HepG2 (cell line): ENCODE data around the gene CUEDC2. TPM values are rescaled to one million over a fixed set of nuclear protein-coding genes. Genes with fewer than 3 reads are reported as not detected.

Experiments
- FLYWCH1 ChIP-seq: sonication (generic); formaldehyde crosslinking; IDR thresholded peaks from 2 replicates; pipeline ENCODE4 v1.8.1; 2023; ENCODE audit warnings: mild to moderate bottlenecking, missing genetic modification reagents
- JUNB ChIP-seq: sonication (generic); formaldehyde crosslinking; IDR thresholded peaks from 2 replicates; pipeline ENCODE4 v1.8.0; 2022; ENCODE audit warnings: missing genetic modification reagents, mild to moderate bottlenecking, borderline replicate concordance
- KLF9 ChIP-seq: IDR thresholded peaks from 2 replicates; pipeline ENCODE4 v1.6.1; 2016; ENCODE audit warnings: low read depth
- NONO ChIP-seq, 2 experiments: fragments of 450-650 bp in 1 of 2; sonication (generic) in 1 of 2; formaldehyde crosslinking in 1 of 2; IDR thresholded peaks in 1 of 2; conservative IDR thresholded peaks in 1 of 2; 2 replicates each; pipeline versions ENCODE4 v1.6.1 to v1.8.0; 2017 to 2022; ENCODE audit warnings: mild to moderate bottlenecking in 1 of 2, missing genetic modification reagents in 1 of 2, moderate library complexity in 1 of 2
- NR2F6 ChIP-seq, 2 experiments: IDR thresholded peaks; 2 replicates each; pipeline ENCODE4 v1.6.1; 2016; ENCODE audit warnings: antibody characterized with exemption in 1 of 2, mild to moderate bottlenecking in 1 of 2
- NRL ChIP-seq: sonication (generic); formaldehyde crosslinking; IDR thresholded peaks from 2 replicates; pipeline ENCODE4 v1.5.0; 2020; ENCODE audit warnings: missing genetic modification reagents, mild to moderate bottlenecking, moderate library complexity, borderline replicate concordance
- RFXANK ChIP-seq: IDR thresholded peaks from 2 replicates; pipeline ENCODE4 v1.6.1; 2016
- SMAD1 ChIP-seq: sonication (generic); formaldehyde crosslinking; IDR thresholded peaks from 2 replicates; pipeline ENCODE4 v1.4.0; 2020; ENCODE audit warnings: missing genetic modification reagents, low read depth, mild to moderate bottlenecking, borderline replicate concordance
- YEATS2 ChIP-seq: sonication (generic); formaldehyde crosslinking; IDR thresholded peaks from 2 replicates; pipeline ENCODE4 v1.4.0; 2020; ENCODE audit warnings: missing genetic modification reagents, borderline replicate concordance
- ZNF253 ChIP-seq: sonication (generic); formaldehyde crosslinking; IDR thresholded peaks from 2 replicates; pipeline ENCODE4 v1.8.0; 2022; ENCODE audit warnings: mild to moderate bottlenecking, missing genetic modification reagents, borderline replicate concordance
- ZNF614 ChIP-seq: IDR thresholded peaks from 2 replicates; pipeline ENCODE4 v1.6.1; 2018; ENCODE audit warnings: missing biosample characterization, missing genetic modification reagents, inconsistent platforms, borderline replicate concordance
- ZNF891 ChIP-seq: sonication (generic); formaldehyde crosslinking; IDR thresholded peaks from 2 replicates; pipeline ENCODE4 v1.5.0; 2020; ENCODE audit warnings: mild to moderate bottlenecking, missing genetic modification reagents
- polyA plus RNA-seq, 8 experiments: library from polyadenylated mRNA; depleted of rRNA in 3 of 8; stranded (reverse) in 7 of 8; unstranded in 1 of 8; fragments of >200 nt; fragmentation: Illumina TruSeq in 4 of 8; extraction: Trizol in 4 of 8; gene quantifications; 2 replicates each; pipeline versions ENCODE4 v1.2.1 to v1.2.3, GENCODE V29; 2011 to 2016; ENCODE audit warnings: low read depth in 4 of 8, missing spikeins in 1 of 8, mixed read lengths in 1 of 8; ENCODE audit not compliant: insufficient read depth in 1 of 8
- total RNA-seq, 5 experiments: library from RNA; depleted of rRNA; stranded (reverse); fragments of >200 nt; fragmentation: Illumina TruSeq; extraction: Trizol; gene quantifications; 2 replicates each; pipeline ENCODE4 v1.2.3, GENCODE V29; 2016; ENCODE audit warnings: low read depth in 1 of 5
- TF ChIP-seq, protein P1 (sequence below): IDR thresholded peaks from 2 replicates; pipeline ENCODE4 v1.6.1; 2016; ENCODE audit warnings: low read depth, control low read depth
- TF ChIP-seq, protein P2 (sequence below): IDR thresholded peaks from 2 replicates; pipeline ENCODE4 v1.6.1; 2016; ENCODE audit warnings: missing biosample characterization, missing genetic modification reagents, low read depth
- TF ChIP-seq, protein P3 (sequence below): sonication (generic); formaldehyde crosslinking; IDR thresholded peaks from 2 replicates; pipeline ENCODE4 v1.4.0; 2020; ENCODE audit warnings: missing genetic modification reagents
- TF ChIP-seq, protein P4 (sequence below), 2 experiments: sonication (generic) in 1 of 2; formaldehyde crosslinking in 1 of 2; IDR thresholded peaks; 2 replicates each; pipeline versions ENCODE4 v1.6.1 to v1.9.0; 2014 to 2022; ENCODE audit warnings: antibody characterized with exemption in 1 of 2, borderline replicate concordance in 1 of 2, inconsistent platforms in 1 of 2, low read depth in 1 of 2, missing genetic modification reagents in 1 of 2

The CUEDC2 gene
- total and polyA plus RNA-seq, 2 of the 13 experiments (the other 11 are each of a cell fraction or from before 2014, with no cell fraction given), result 13.1 to 18.4 TPM

DNA sequence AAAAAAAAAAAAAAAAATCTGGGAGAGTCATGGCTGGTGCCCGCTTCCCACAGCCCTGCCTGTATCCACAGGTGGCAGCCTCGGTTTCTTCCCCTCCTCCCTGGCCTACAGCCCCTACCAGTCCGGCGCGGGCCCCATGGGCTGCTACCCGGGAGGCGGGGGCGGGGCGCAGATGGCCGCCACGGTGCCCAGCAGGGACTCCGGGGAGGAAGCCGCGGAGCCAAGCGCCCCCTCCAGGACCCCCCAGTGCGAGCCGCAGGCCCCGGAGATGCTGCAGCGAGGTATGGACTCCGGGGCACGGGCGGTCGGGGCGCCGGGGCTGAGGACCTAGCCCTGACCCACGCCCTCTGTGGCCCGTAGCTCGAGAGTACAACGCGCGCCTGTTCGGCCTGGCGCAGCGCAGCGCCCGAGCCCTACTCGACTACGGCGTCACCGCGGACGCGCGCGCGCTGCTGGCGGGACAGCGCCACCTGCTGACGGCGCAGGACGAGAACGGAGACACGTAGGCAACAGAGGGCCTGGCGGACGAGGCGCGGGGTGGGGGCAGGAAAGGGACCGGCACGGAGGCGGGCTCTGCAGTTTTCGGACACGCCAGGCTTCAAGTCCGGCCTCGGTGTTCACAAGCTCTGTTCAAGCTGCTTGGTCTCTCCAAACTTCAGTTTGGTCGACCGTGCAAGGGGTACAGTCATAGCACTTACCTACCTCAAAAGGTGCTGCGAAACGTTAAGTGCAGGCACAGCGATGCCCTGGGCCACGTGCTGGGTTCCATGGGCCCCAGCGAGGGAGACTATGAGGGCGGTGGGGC lies 33.0 kb downstream of the CUEDC2 start (continued):
- TF ChIP-seq YEATS2 (CRISPR knock-in tag), result peak; percentile 91
- TF ChIP-seq RFXANK (CRISPR knock-in tag), result 0 out of 2 replicates have a peak, but pooled peaks have one; percentile 46
- TF ChIP-seq NR2F6 (IDR thresholded peaks at IDR 0.05), result no peak
- peak; percentile 79 for TF ChIP-seq NR2F6 (CRISPR knock-in tag; IDR thresholded peaks at IDR 0.05)
- TF ChIP-seq ZNF891, result peak; percentile 43
- no peak for TF ChIP-seq NONO (IDR thresholded peaks at IDR 0.05)
- peak; percentile 99 for TF ChIP-seq NONO (CRISPR knock-in tag; conservative IDR thresholded peaks at IDR 0.05)
- peak; percentile 35; the same call in 1 of the 2 replicates for TF ChIP-seq SMAD1 (CRISPR knock-in tag)
- TF ChIP-seq ZNF253 (CRISPR knock-in tag), result no peak
- TF ChIP-seq, protein P1, sequence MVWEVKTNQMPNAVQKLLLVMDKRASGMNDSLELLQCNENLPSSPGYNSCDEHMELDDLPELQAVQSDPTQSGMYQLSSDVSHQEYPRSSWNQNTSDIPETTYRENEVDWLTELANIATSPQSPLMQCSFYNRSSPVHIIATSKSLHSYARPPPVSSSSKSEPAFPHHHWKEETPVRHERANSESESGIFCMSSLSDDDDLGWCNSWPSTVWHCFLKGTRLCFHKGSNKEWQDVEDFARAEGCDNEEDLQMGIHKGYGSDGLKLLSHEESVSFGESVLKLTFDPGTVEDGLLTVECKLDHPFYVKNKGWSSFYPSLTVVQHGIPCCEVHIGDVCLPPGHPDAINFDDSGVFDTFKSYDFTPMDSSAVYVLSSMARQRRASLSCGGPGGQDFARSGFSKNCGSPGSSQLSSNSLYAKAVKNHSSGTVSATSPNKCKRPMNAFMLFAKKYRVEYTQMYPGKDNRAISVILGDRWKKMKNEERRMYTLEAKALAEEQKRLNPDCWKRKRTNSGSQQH (CRISPR knock-in tag), result 0 out of 2 replicates have a peak, but pooled peaks have one; percentile 60
- TF ChIP-seq KLF9 (CRISPR knock-in tag), result 0 out of 2 replicates have a peak, but pooled peaks have one; percentile 29
- TF ChIP-seq, protein P2, sequence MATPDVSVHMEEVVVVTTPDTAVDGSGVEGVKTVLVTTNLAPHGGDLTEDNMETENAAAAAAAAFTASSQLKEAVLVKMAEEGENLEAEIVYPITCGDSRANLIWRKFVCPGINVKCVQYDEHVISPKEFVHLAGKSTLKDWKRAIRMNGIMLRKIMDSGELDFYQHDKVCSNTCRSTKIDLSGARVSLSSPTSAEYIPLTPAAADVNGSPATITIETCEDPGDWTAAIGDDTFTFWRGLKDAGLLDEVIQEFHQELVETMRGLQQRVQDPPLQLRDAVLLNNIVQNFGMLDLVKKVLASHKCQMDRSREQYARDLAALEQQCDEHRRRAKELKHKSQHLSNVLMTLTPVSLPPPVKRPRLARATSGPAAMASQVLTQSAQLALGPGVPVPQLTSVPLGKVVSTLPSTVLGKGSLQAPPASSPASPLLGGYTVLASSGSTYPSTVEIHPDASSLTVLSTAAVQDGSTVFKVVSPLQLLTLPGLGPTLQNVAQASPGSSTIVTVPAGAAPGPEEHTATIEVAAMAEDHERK (CRISPR knock-in tag), result peak; percentile 83
- TF ChIP-seq, protein P3, sequence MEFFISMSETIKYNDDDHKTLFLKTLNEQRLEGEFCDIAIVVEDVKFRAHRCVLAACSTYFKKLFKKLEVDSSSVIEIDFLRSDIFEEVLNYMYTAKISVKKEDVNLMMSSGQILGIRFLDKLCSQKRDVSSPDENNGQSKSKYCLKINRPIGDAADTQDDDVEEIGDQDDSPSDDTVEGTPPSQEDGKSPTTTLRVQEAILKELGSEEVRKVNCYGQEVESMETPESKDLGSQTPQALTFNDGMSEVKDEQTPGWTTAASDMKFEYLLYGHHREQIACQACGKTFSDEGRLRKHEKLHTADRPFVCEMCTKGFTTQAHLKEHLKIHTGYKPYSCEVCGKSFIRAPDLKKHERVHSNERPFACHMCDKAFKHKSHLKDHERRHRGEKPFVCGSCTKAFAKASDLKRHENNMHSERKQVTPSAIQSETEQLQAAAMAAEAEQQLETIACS (CRISPR knock-in tag), result peak; percentile 100
- TF ChIP-seq, protein P4, sequence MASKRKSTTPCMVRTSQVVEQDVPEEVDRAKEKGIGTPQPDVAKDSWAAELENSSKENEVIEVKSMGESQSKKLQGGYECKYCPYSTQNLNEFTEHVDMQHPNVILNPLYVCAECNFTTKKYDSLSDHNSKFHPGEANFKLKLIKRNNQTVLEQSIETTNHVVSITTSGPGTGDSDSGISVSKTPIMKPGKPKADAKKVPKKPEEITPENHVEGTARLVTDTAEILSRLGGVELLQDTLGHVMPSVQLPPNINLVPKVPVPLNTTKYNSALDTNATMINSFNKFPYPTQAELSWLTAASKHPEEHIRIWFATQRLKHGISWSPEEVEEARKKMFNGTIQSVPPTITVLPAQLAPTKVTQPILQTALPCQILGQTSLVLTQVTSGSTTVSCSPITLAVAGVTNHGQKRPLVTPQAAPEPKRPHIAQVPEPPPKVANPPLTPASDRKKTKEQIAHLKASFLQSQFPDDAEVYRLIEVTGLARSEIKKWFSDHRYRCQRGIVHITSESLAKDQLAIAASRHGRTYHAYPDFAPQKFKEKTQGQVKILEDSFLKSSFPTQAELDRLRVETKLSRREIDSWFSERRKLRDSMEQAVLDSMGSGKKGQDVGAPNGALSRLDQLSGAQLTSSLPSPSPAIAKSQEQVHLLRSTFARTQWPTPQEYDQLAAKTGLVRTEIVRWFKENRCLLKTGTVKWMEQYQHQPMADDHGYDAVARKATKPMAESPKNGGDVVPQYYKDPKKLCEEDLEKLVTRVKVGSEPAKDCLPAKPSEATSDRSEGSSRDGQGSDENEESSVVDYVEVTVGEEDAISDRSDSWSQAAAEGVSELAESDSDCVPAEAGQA (IDR thresholded peaks at IDR 0.05; ENCODE audit: low read depth), result peak; percentile 57; the same call in 1 of the 2 replicates
- TF ChIP-seq, protein P4 (CRISPR knock-in tag; IDR thresholded peaks at IDR 0.05; ENCODE audit: borderline replicate concordance), result no peak
- TF ChIP-seq NRL (CRISPR knock-in tag), result peak; percentile 59; the same call in 1 of the 2 replicates
- no peak for TF ChIP-seq FLYWCH1 (CRISPR knock-in tag)
- TF ChIP-seq ZNF614 (CRISPR knock-in tag), result peak; percentile 93
- no peak for TF ChIP-seq JUNB (CRISPR knock-in tag)
